Measurements from ENCODE around the gene COL4A6.

- TF ChIP-seq GATA1 (IDR thresholded peaks at IDR 0.05; ENCODE audit: low read depth, low read length) (no peak), POLR2A (IDR thresholded peaks at IDR 0.05; ENCODE audit: low read length) (no peak)
These were observed 305.3 kb downstream of the COL4A6 start for GRCh38 chrX:108132876-108133275.
